GM04504 (cell line): ENCODE data around the gene MRPS27.
A peak's percentile ranks its signal among the peaks of the same experiment; 100 is the strongest.

Experiments
- DNase-seq: peaks from one replicate; pipeline ENCODE4 v3.0.0-alpha.2; 2012; ENCODE audit warnings: low read depth

MRPS27 gene

GRCh38 chr5:72231991-72232703, 87.9 kb downstream of the MRPS27 start:
- DNase-seq, result no peak

DNA sequence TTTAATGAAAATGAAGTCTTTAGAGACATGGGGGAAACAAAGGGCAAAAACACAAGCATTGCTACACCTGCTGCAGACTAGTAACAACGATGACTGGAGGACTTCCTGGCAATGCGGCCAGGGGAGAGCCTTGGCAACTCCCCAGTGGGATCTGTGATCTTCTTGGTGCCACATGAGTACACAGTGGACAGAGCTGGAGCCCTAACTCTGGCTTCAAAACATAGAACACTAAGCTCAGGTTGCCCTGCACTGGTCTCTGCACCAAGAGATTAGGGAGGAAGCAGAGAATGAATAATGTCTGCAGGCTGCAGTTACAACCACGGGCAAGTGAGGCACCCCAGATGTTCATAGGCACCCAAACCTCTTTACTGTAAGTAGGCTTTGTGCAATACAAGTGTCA, 91.1 kb downstream of the MRPS27 start:
- DNase-seq, result no peak

- DNase-seq, result no peak
Measured at GRCh38 chr5:72226950-72227349, 93.1 kb downstream of the MRPS27 start.

DNA sequence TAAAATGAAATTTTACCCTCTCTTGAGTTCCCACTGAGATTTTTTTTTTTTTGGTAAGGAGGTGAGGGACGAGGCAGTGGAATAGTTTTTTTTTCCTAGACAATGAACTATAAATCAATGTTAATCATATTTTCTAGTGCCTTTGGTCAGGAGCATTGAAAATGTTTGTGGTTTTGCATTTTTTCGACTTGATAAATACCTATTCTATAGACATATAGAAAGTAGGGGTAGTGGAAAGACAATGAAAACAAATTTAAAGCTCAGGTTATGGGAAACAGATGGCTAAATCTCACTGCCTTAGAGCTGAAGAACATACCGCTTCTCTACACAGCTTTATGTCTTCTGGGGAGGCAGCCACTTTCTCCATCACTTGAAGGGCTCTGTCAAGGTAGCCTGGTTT, 94.3 kb downstream of the MRPS27 start:
- DNase-seq, result no peak

DNA sequence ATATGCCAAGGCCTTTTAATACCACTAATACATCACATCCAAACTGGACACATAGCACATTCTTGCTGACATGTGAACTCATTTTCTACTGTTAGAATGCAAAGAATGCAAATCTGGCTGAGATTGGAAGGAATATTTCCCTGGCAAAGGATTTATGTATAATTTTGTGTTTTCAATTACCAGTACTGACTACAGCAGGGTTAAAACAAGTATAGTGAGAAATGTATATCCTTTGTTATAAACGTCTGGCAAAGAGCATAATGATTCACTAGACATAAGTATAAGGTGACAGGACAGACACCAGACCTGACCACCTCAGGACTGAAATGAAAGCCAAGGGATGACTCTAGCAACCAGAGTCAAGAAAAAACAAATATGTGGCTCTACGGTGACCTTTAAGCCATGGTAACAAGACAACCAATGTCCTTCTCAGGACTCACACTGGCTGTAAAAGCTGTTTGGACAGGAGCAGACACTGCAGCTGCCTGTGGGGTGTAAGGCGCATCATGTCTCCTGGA, 95.0 kb downstream of the MRPS27 start:
- no peak for DNase-seq

DNA sequence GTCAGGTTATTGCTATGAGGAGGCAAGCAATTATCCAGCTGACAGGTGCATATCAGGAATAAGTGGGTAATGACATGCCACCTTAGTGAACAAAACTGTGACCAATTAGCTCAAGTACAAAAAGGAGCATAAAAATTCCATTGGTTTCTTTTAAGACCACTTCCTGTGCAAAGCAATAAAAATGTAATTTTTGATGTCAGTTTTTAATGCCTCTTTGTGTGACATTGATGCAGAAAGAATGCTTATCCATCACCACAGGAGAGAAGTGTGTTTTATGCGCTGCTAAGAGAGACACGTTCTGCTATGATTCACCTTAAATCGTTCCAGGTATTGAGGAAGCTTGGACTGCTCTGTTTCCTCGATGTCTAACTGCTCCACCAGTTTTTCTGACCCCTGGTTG, 96.7 kb downstream of the MRPS27 start:
- no peak for DNase-seq

DNA sequence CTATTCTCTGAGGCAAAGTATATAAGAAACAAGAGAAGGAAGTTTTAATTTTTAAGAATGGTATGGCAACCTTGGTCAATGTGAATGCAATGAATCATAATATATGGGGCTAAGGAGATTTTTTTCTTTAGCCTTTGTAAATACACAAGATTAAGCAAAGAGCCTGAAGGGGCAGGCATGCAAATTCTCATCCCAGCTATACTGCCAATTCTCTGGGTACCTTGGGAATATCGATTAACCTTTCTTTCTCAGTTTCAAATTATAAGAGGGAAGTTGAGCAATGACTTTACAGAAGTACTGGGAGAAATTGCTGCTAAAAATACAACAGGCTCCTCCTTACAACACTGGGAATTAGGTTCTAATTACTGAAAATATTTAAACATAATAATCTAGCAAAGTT, 97.5 kb downstream of the MRPS27 start:
- DNase-seq, result no peak

GRCh38 chr5:72221541-72221940, 98.5 kb downstream of the MRPS27 start:
- no peak for DNase-seq

DNA sequence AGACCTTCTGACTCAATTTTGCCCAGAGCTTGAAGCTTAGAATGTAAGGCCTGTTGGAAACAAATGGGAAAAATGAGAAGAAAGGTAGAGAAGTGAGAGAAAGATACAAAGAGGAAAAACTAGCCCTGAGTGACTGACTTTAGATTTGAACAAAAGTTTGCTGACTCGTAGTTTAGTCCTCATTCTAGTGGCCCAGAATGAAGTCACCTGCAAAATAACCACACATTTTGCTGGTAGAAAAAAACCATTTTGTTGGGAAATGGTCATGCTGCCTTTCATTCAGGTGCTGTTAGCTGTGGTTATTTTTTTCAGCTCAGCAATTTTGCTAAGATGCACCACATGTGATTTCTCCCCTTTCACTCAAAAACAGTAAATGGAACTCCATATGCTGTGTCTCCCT, 98.9 kb downstream of the MRPS27 start:
- no peak for DNase-seq

- DNase-seq, result no peak
Measured at GRCh38 chr5:72216756-72217155, 103.3 kb downstream of the MRPS27 start.

DNA sequence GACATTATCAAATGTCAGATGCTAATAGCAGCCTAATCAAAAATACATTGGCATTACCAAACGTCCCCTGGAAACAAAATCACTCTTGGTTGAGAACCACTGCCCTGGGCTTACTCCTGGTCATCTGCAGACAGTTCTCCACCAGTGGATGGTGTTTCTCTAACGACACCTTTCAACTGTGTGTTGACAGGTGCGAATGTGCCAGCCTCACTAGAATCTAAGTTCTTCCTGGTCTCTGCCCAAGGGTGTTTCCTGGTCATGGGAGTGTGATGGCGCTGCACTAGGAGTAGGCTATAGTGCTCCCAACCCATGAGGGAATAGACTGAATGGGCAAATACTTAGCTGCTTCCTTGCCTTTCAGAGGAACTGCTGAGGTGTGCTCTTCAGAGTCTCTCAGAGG, 105.9 kb downstream of the MRPS27 start:
- no peak for DNase-seq

GRCh38 chr5:72213482-72213881, 106.6 kb downstream of the MRPS27 start:
- DNase-seq, result no peak

- no peak for DNase-seq
Measured at GRCh38 chr5:72212171-72212570, 107.9 kb downstream of the MRPS27 start.

DNA sequence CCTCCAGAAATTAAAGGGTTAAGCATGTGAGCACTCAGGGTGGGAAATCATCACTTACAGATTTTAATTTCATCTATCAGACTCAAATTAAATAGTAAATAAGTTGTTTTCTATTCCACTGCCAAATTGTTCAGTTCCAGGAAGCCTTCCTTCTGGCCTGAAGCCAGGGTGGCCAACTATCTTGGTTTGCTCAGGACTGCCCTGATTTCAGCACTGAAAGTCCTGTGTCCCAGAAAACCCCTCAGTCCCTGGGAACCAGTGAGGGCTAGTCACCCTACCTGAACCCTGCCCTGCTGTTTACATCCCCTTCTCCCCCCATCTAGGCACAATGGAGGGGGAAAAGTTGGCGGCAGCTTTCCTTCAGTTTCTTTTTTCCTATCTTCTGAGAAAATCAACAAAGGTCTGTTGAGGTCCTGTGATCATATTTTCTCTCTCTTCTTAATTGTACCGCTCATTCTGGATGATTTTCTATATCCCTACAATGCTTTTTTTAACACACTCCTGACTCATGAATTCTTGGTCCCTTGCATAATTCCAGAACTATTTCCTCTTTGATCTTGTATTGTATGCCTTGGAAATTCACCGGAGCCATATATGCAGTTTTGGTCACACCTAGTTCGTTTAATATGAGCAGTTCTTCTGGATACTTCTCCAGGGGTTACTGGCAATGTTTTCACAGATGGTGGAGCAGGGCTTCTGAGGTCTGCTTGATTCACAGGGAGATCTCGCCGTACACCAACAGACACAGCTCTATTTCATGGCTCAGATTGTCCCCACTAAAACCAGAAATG, 109.0 kb downstream of the MRPS27 start:
- DNase-seq, result peak; percentile 31

DNA sequence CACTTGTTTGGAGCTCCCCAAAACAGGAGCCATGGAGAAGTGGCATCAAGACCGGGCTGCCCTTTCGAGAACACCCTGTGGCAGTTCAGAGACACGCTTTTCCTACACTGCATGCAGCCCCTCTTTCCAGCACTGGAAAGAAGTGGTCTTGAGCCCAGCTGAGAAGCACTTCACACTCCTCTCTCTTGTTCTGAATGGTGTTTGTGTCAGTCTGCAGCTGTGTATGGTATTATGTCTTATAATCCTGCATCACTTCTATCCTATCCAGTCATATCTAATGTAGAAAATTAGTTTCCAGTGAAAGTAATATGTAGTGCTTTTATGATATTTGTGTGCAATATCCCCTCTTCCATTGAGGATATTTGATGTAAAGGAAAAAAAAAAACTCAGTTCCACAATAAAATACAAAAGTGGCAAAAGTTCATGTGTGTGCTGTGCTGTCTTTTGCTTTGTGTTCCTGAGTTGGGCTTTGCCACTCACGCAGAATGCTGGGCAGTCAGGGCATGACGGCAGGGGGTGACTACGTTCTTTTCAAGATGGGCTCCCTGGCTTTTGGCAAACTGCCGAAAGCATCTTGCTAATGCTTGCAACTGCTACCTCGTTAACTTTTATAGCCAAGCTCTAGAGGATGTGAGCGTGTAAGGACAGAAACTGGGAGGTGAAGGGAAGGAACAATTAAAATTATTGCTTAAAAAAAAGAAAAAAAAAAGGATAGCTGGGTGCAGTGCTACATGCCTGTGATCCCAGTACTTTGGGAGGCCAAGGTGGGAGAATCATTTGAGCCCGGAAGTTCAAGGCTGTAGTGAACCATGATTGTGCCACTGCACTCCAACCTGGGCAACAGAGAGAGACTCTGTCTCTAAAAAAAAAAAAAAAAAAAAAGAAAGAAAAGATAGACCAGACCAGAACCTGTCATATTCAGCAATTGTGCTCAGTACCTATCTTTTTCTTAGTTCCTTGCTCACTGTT, 110.6 kb downstream of the MRPS27 start:
- peak; percentile 33 for DNase-seq

GRCh38 chr5:72208324-72208926, 111.6 kb downstream of the MRPS27 start:
- no peak for DNase-seq

GRCh38 chr5:72206994-72207393, 113.0 kb downstream of the MRPS27 start:
- DNase-seq, result no peak

DNA sequence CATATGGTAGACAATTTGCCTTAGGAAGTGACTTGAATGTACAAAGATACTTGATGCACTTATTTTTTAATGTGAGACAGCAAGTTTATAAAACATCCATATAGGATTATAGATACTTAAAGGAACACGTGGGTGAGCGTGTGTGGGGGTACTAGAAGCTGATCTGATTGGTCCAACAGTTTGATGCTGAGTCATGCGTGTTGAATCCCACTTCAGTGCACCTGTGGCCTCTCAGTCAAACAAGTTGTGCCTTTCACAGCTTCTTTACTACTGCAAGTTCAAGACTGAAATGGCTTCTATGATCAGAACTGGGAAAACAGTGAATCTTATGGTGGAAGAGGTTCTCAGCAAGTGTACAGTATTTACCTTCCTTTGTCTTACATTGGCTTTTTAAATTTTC, 113.9 kb downstream of the MRPS27 start:
- DNase-seq, result no peak

GRCh38 chr5:72205431-72206009, 114.5 kb downstream of the MRPS27 start:
- DNase-seq, result no peak

- DNase-seq, result peak; percentile 10
Measured at GRCh38 chr5:72204946-72205345, 115.1 kb downstream of the MRPS27 start.

DNA sequence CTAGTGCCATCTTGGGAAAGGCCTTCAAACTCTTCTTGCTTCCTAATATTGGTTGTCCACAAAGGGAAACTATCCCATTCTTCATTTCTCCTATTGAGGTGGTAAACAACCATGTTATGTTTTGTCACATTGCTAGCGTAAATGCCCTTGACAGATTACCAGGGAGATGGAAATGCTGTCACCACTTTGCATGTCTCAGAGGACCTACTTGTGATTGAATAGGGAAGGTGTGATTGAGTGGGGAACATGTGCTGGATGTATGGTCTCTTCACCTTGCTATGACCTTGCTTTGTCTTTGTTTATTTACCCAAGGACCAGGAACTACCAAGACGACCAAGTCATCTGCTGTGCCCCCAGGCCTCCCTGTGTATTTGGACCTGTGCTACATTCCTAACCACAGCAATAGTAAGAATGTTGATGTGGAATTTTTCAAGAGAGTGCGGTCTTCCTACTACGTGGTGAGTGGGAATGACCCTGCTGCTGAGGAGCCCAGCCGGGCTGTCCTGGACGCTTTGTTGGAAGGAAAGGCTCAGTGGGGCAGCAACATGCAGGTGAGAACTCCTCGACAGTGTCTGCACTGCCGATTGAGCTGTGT, 116.7 kb downstream of the MRPS27 start:
- DNase-seq, result no peak
